ENCODE data around the gene ITGB7. TPM values are rescaled to one million over a fixed set of nuclear protein-coding genes. Genes with fewer than 3 reads are reported as not detected.

The ITGB7 gene
- total and polyA plus RNA-seq, 10 of the 15 experiments (the other 5 are each of a cell fraction or from before 2014, with no cell fraction given) = 54.5 to 487 (median 252) TPM

DNA sequence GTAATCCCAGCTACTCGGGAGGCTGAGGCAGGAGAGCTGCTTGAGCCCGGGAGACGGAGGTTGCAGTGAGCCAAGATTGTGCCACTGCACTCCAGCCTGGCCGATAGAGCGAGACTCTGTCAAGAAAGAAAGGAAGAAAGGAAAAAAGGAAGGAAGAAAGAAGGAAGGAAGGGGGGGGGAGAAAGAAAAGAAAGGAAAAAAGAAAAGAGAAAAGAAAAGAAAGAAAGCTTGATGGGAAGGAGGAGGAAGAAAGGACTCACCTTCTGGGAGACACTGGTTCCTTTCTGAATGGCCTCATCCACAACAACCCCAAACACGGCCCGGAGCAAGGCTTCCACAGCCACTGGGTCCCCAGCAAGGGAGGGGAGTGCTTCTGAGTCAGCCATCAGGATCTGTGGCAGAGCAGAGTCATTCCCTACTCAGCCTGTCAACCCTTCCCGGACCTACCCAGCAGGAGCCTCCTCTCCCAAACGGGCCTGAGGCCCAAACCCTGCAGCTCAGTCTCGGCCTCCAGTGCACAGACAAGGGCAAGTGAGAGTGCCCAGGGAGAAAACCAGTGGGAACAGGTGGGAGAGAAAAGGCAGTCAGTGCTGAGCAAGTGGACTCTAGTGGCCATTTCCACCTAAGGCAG, 33.9 kb downstream of the ITGB7 start:
- Histone ChIP-seq H2AFZ (ENCODE audit: control insufficient read depth, low read depth, low read length) (no peak overlapping the region), H4K20me1 (ENCODE audit: control insufficient read depth, insufficient read depth) (no peaks in the 10 kb centered on the region), H3K27me3 (replicated peaks in 1 of 2; ENCODE audit: control insufficient read depth in 2 of 2, insufficient read depth in 2 of 2, low read length in 1 of 2) (no peaks in the 10 kb centered on the region), H3K9me3 (replicated peaks; ENCODE audit: control insufficient read depth, insufficient read depth, low read length) (no peaks in the 10 kb centered on the region), H3K79me2 (ENCODE audit: control insufficient read depth, insufficient read depth, low read length) (no peaks in the 10 kb centered on the region), H3K4me2 (ENCODE audit: control insufficient read depth, insufficient read depth) (no peak overlapping the region), H3K9ac (ENCODE audit: control insufficient read depth, insufficient read depth, low read length) (no peak overlapping the region), H3K4me1 (ENCODE audit: control insufficient read depth, insufficient read depth, low read length) (peaks cover 11% of the 10 kb centered on the region; the same call in 1 of the 2 replicates), H3K36me3 (ENCODE audit: control insufficient read depth in 2 of 2, insufficient read depth in 2 of 2, low read length in 1 of 2) (peaks cover 0 to 1% of the 10 kb centered on the region in 2 experiments; a peak in 1 of 4 replicates), H3K4me3 (no peak overlapping the region), H3K27ac (ENCODE audit: control insufficient read depth, insufficient read depth) (no peak overlapping the region)
- DNase-seq (ENCODE audit: low read depth, low spot score) (no peak), FAIRE-seq (no peak), ATAC-seq (no peak)
- BruUV-seq (replicated peaks) = no TSS peak
- no peak for TF ChIP-seq IKZF2 (IDR thresholded peaks at IDR 0.05)
- no peak for TF ChIP-seq ZNF24 (IDR thresholded peaks at IDR 0.05)
- WGBS (ENCODE audit: insufficient coverage, insufficient replicate concordance, low lambda C conversion rate, missing lambda C conversion rate) = 89% methylated on average over 10 of the region's 10 CpGs
- ChIA-PET POLR2A (interaction anchor here (0.9 kb wide), 1 partner anchor 42 kb away, joined by 3 read pairs; no protein-coding TSS in a partner anchor), CTCF (interaction anchor here (0.7 to 8.0 kb wide), 4 partner anchors 9 to 14 kb away, joined by 3 to 66 read pairs (median 4); no protein-coding TSS in a partner anchor), SMC1A (ENCODE audit: uncharacterized antibody, unreplicated experiment) (interaction anchor here (1.3 kb wide), 1 partner anchor 36 kb away, joined by 4 read pairs; no protein-coding TSS in a partner anchor), RAD21 (ENCODE audit: unreplicated experiment) (interaction anchor here (0.6 kb wide), 1 partner anchor 162 kb away, joined by 5 read pairs; no protein-coding TSS in a partner anchor)
- in situ Hi-C loops (cut with MboI) (no loop called here), intact Hi-C loops (cut with micrococcal nuclease; ENCODE audit: unreplicated experiment) (no loop called here)

GRCh38 chr12:53172352-53172751, 34.7 kb downstream of the ITGB7 start:
- ChIA-PET CTCF (interaction anchor here (1.2 to 8.0 kb wide), 3 partner anchors 8 to 13 kb away, joined by 3 to 66 read pairs (median 4); no protein-coding TSS in a partner anchor), POLR2A (interaction anchor here (0.6 kb wide), 1 partner anchor 17 kb away, joined by 3 read pairs; no protein-coding TSS in a partner anchor), RAD21 (ENCODE audit: unreplicated experiment) (interaction anchor here (1.0 kb wide), 1 partner anchor 12 kb away, joined by 3 read pairs; no protein-coding TSS in a partner anchor), SMC1A (ENCODE audit: uncharacterized antibody, unreplicated experiment) (interaction anchor here (1.3 kb wide), 1 partner anchor 37 kb away, joined by 4 read pairs; no protein-coding TSS in a partner anchor)
- no peak overlapping the region for H3K9ac ChIP-seq (ENCODE audit: control insufficient read depth, insufficient read depth, low read length)
- no peak for DNase-seq (ENCODE audit: low read depth, low spot score)
- no peak for FAIRE-seq
- H3K9me3 ChIP-seq (replicated peaks; ENCODE audit: control insufficient read depth, insufficient read depth, low read length) = no peaks in the 10 kb centered on the region
- WGBS (ENCODE audit: insufficient coverage, insufficient replicate concordance, low lambda C conversion rate, missing lambda C conversion rate) = 88% methylated on average over 11 of the region's 11 CpGs
- H3K4me3 ChIP-seq = no peak overlapping the region
- peaks cover 11% of the 10 kb centered on the region; the same call in 1 of the 2 replicates for H3K4me1 ChIP-seq (ENCODE audit: control insufficient read depth, insufficient read depth, low read length)
- H3K27me3 ChIP-seq (replicated peaks in 1 of 2; ENCODE audit: control insufficient read depth in 2 of 2, insufficient read depth in 2 of 2, low read length in 1 of 2) = no peaks in the 10 kb centered on the region
- H3K79me2 ChIP-seq (ENCODE audit: control insufficient read depth, insufficient read depth, low read length) = no peaks in the 10 kb centered on the region
- H3K4me2 ChIP-seq (ENCODE audit: control insufficient read depth, insufficient read depth) = no peak overlapping the region
- no peak overlapping the region for H3K27ac ChIP-seq (ENCODE audit: control insufficient read depth, insufficient read depth)
- no peak for TF ChIP-seq CREM (IDR thresholded peaks at IDR 0.05; ENCODE audit: low read depth)
- TF ChIP-seq ZNF622 (IDR thresholded peaks at IDR 0.05) = no peak
- no peaks in the 10 kb centered on the region for H4K20me1 ChIP-seq (ENCODE audit: control insufficient read depth, insufficient read depth)
- in situ Hi-C loops (cut with MboI) = no loop called here
- intact Hi-C loops (cut with micrococcal nuclease; ENCODE audit: unreplicated experiment) = no loop called here
- no TSS peak for BruUV-seq (replicated peaks)
- peaks cover 0 to 1% of the 10 kb centered on the region in 2 experiments; a peak in 1 of 4 replicates for H3K36me3 ChIP-seq (ENCODE audit: control insufficient read depth in 2 of 2, insufficient read depth in 2 of 2, low read length in 1 of 2)
- ATAC-seq = no peak
- H2AFZ ChIP-seq (ENCODE audit: control insufficient read depth, low read depth, low read length) = no peak overlapping the region

Data from GM12878 (cell line).